ENCODE data around the gene SPIB. TPM values are rescaled to one million over a fixed set of nuclear protein-coding genes. Genes with fewer than 3 reads are reported as not detected.

The SPIB gene
- total RNA-seq, 1 experiment from 2014 or later, result 0.50 TPM

GRCh38 chr19:50415661-50416033 is 3.1 kb upstream of the SPIB start:
- H3K4me1 Mint-ChIP-seq (ENCODE audit: low read depth, unreplicated experiment), result peaks cover 14% of the 10 kb centered on the region
- CTCF ChIA-PET, result interaction anchor here (0.7 to 1.2 kb wide), 3 partner anchors 31 to 47 kb away, joined by 3 to 4 read pairs (median 3); partner anchors contain the start of gene POLD1
- POLR2A ChIA-PET, result no interaction called here
- peaks cover 49% of the 10 kb centered on the region for H3K36me3 Mint-ChIP-seq (ENCODE audit: insufficient read depth, unreplicated experiment)
- peaks cover 10% of the 10 kb centered on the region for H3K4me1 ChIP-seq
- no TSS peak for BruUV-seq (replicated peaks)
- no peak for TF ChIP-seq CTCF (IDR thresholded peaks at IDR 0.05; ENCODE audit: insufficient read depth in 1 of 2, low read depth in 1 of 2, low read length in 1 of 2, severe bottlenecking in 1 of 2, unreplicated experiment in 1 of 2)
- no peaks in the 10 kb centered on the region for H3K27me3 ChIP-seq (replicated peaks; ENCODE audit: control insufficient read depth, insufficient read depth, low read length)
- no peak overlapping the region for H3K4me3 Mint-ChIP-seq (ENCODE audit: unreplicated experiment)
- H3K27me3 Mint-ChIP-seq (ENCODE audit: insufficient read depth, unreplicated experiment), result no peaks in the 10 kb centered on the region
- H3K27ac Mint-ChIP-seq (ENCODE audit: unreplicated experiment), result no peak overlapping the region
- H3K36me3 ChIP-seq (ENCODE audit: control insufficient read depth, insufficient read depth, low read length), result peaks cover 3% of the 10 kb centered on the region; the same call in 1 of the 2 replicates
- H3K4me3 ChIP-seq (ENCODE audit: low read depth, low read length), result no peak overlapping the region
- H3K9me3 ChIP-seq, result no peaks in the 10 kb centered on the region
- intact Hi-C loops (cut with micrococcal nuclease; ENCODE audit: unreplicated experiment), result loop anchor here (2.0 kb wide), 1 partner anchor 45 kb away; no protein-coding TSS in a partner anchor
- no peak for DNase-seq
- H3K9me3 Mint-ChIP-seq (ENCODE audit: unreplicated experiment), result no peaks in the 10 kb centered on the region

GRCh38 chr19:50416034-50416977 is 2.4 kb upstream of the SPIB start:
- CTCF ChIA-PET, result interaction anchor here (1.2 kb wide), 1 partner anchor 48 kb away, joined by 4 read pairs; no protein-coding TSS in a partner anchor
- no peaks in the 10 kb centered on the region for H3K27me3 ChIP-seq (replicated peaks; ENCODE audit: control insufficient read depth, insufficient read depth, low read length)
- H3K4me3 Mint-ChIP-seq (ENCODE audit: unreplicated experiment), result no peak overlapping the region
- no peaks in the 10 kb centered on the region for H3K27me3 Mint-ChIP-seq (ENCODE audit: insufficient read depth, unreplicated experiment)
- H3K27ac Mint-ChIP-seq (ENCODE audit: unreplicated experiment), result no peak overlapping the region
- no TSS peak for BruUV-seq (replicated peaks)
- peaks cover 3% of the 10 kb centered on the region; the same call in 1 of the 2 replicates for H3K36me3 ChIP-seq (ENCODE audit: control insufficient read depth, insufficient read depth, low read length)
- peaks cover 14% of the 10 kb centered on the region for H3K4me1 Mint-ChIP-seq (ENCODE audit: low read depth, unreplicated experiment)
- H3K9me3 Mint-ChIP-seq (ENCODE audit: unreplicated experiment), result no peaks in the 10 kb centered on the region
- no peaks in the 10 kb centered on the region for H3K9me3 ChIP-seq
- no peak for TF ChIP-seq CTCF (IDR thresholded peaks at IDR 0.05; ENCODE audit: insufficient read depth in 1 of 2, low read depth in 1 of 2, low read length in 1 of 2, severe bottlenecking in 1 of 2, unreplicated experiment in 1 of 2)
- H3K36me3 Mint-ChIP-seq (ENCODE audit: insufficient read depth, unreplicated experiment), result peaks cover 45% of the 10 kb centered on the region
- H3K4me1 ChIP-seq, result peaks cover 7% of the 10 kb centered on the region; the same call in 1 of the 2 replicates
- DNase-seq, result no peak
- no peak overlapping the region for H3K4me3 ChIP-seq (ENCODE audit: low read depth, low read length)
- POLR2A ChIA-PET, result no interaction called here
- intact Hi-C loops (cut with micrococcal nuclease; ENCODE audit: unreplicated experiment), result no loop called here

GRCh38 chr19:50417111-50418081 is 1.3 kb upstream of the SPIB start:
- Histone ChIP-seq H3K36me3 (ENCODE audit: control insufficient read depth, insufficient read depth, low read length) (peaks cover 3% of the 10 kb centered on the region; the same call in 1 of the 2 replicates), H3K27me3 (replicated peaks; ENCODE audit: control insufficient read depth, insufficient read depth, low read length) (no peaks in the 10 kb centered on the region), H3K4me1 (peaks cover 7% of the 10 kb centered on the region; the same call in 1 of the 2 replicates), H3K4me3 (ENCODE audit: low read depth, low read length) (no peak overlapping the region), H3K9me3 (no peaks in the 10 kb centered on the region)
- H3K4me1 Mint-ChIP-seq (ENCODE audit: low read depth, unreplicated experiment), result peaks cover 14% of the 10 kb centered on the region
- TF ChIP-seq CTCF (IDR thresholded peaks at IDR 0.05; ENCODE audit: insufficient read depth in 1 of 2, low read depth in 1 of 2, low read length in 1 of 2, severe bottlenecking in 1 of 2, unreplicated experiment in 1 of 2), result no peak
- H3K9me3 Mint-ChIP-seq (ENCODE audit: unreplicated experiment), result no peaks in the 10 kb centered on the region
- peaks cover 40% of the 10 kb centered on the region for H3K36me3 Mint-ChIP-seq (ENCODE audit: insufficient read depth, unreplicated experiment)
- intact Hi-C loops (cut with micrococcal nuclease; ENCODE audit: unreplicated experiment), result no loop called here
- no peak overlapping the region for H3K27ac Mint-ChIP-seq (ENCODE audit: unreplicated experiment)
- no TSS peak for BruUV-seq (replicated peaks)
- H3K4me3 Mint-ChIP-seq (ENCODE audit: unreplicated experiment), result no peak overlapping the region
- ChIA-PET CTCF (interaction anchor here (0.6 kb wide), 1 partner anchor 89 kb away, joined by 4 read pairs; no protein-coding TSS in a partner anchor), POLR2A (no interaction called here)
- DNase-seq, result no peak
- no peaks in the 10 kb centered on the region for H3K27me3 Mint-ChIP-seq (ENCODE audit: insufficient read depth, unreplicated experiment)
